Retina (tissue), 1 donor: ENCODE results near the gene ARHGAP33.

Experiments used
- DNase-seq: peaks from one replicate; pipeline ENCODE4 v3.0.0-alpha.2; 2016

Gene ARHGAP33

GRCh38 chr19:35739275-35740107 lies 35.9 kb upstream of the ARHGAP33 start:
- no peak for DNase-seq

- DNase-seq = no peak
Observed at GRCh38 chr19:35740108-35740422, 35.3 kb upstream of the ARHGAP33 start.

GRCh38 chr19:35740423-35741202 lies 34.8 kb upstream of the ARHGAP33 start:
- DNase-seq = peak; percentile 98

GRCh38 chr19:35741203-35741515 lies 34.2 kb upstream of the ARHGAP33 start:
- no peak for DNase-seq

GRCh38 chr19:35742121-35742724 lies 33.1 kb upstream of the ARHGAP33 start, which contains the start of gene IGFLR1:
Gene IGFLR1 (minus strand): TSS chr19:35742452. CDS start chr19:35741180, 1,272 bp downstream.
- DNase-seq = no peak

- DNase-seq = no peak
Observed at GRCh38 chr19:35743640-35744429, 31.5 kb upstream of the ARHGAP33 start.

GRCh38 chr19:35744430-35745327 lies 30.7 kb upstream of the ARHGAP33 start:
- DNase-seq = peak; percentile 95

GRCh38 chr19:35745328-35746086 lies 29.9 kb upstream of the ARHGAP33 start, which contains the start of the genes PSENEN and U2AF1L4:
Gene PSENEN (plus strand): TSS chr19:35745651. CDS start chr19:35745931, 280 bp downstream.
Gene U2AF1L4 (minus strand): TSS chr19:35745418. CDS start chr19:35745391, 27 bp downstream.
- DNase-seq = peak; percentile 96

GRCh38 chr19:35746087-35746462 lies 29.3 kb upstream of the ARHGAP33 start:
- DNase-seq = no peak

- DNase-seq = no peak
Observed at GRCh38 chr19:35746531-35746930, 28.8 kb upstream of the ARHGAP33 start.

GRCh38 chr19:35748106-35749020 lies 27.0 kb upstream of the ARHGAP33 start, which contains the start of gene LIN37:
Gene LIN37 (plus strand): TSS chr19:35748576. CDS start chr19:35748725, 149 bp downstream.
- DNase-seq = peak; percentile 99

GRCh38 chr19:35750167-35750566 lies 25.2 kb upstream of the ARHGAP33 start:
- DNase-seq = no peak

- no peak for DNase-seq
Observed at GRCh38 chr19:35751839-35752745, 23.3 kb upstream of the ARHGAP33 start.

GRCh38 chr19:35752746-35753350 lies 22.5 kb upstream of the ARHGAP33 start:
- no peak for DNase-seq

GRCh38 chr19:35753634-35754369 lies 21.6 kb upstream of the ARHGAP33 start:
- no peak for DNase-seq

GRCh38 chr19:35754370-35755130 lies 20.8 kb upstream of the ARHGAP33 start:
- DNase-seq = no peak
